HG02571 (cell line): Measurements from ENCODE around the gene ACER1.
"Not testable (repeated sequence)": the region's sequence is repeated elsewhere in the genome, so short reads cannot be mapped to it uniquely, and the experiment has no call there.

Experiments
- ATAC-seq: cut with Tn5 transposase; IDR thresholded peaks from one replicate; pipeline ENCODE4 v1.9.1; 2021; ENCODE audit warnings: mild to moderate bottlenecking, moderate library complexity; ENCODE audit not compliant: unreplicated experiment

ACER1 gene

DNA sequence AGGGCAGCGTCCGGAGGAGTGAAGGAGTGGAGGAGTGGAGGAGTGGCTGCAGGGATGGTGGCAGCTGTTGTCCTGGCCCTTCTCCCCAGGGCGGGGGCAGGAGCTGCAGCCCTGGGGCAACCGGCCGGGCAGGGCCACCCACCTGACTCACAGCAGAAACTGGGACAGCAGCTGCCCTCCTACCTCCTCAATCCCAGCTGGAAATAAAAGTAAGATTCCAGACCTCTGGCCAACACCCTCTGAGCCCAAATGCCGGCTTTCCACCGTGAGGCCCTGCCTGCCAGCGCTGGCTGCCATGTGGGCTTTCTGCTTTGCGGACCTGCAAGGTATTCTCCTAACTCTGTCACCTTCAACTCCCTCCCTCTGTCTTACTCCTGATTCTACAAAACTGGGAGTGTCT is 24.6 kb upstream of the ACER1 start:
- no peak for ATAC-seq

DNA sequence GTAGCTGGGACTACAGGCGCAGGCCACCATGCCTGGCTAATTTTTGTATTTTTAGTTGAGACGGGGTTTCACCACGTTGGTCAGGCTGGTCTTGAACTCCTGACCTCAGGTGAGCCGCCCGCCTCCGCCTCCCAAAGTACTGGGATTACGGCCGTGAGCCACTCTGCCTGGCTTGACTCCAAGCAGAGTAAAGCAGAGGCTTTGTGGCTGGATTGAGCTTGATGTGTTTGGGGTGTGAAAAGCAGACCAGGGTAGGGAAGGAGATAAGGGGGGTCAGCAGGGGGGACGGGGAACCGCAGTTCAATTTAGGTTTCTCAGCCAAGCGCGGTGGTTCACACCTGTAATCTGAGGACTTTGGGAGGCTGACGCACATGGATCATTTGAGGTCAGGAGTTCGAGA is 23.8 kb upstream of the ACER1 start:
- no peak for ATAC-seq

DNA sequence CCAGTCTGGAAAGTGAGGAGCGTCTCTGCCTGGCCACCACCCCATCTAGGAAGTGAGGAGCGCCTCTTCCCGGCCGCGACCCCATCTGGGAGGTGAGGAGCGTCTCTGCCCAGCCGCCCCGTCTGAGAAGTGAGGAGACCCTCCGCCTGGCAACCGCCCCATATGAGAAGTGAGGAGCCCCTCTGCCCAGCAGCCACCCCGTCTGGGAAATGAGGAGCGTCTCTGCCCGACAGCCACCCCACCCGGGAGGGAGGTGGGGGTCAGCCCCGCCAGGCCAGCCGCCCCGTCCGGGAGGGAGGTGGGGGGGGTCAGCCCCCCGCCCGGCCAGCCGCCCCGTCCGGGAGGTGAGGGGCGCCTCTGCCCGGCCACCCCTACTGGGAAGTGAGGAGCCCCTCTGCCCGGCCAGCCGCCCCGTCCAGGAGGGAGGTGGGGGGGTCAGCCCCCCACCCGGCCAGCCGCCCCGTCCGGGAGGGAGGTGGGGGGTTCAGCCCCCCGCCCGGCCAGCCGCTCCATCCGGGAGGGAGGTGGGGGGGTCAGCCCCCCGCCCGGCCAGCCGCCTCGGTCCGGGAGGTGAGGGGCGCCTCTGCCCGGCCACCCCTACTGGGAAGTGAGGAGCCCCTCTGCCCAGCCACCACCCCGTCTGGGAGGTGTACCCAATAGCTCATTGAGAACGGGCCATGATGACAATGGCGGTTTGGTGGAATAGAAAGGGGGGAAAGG is 22.1 kb upstream of the ACER1 start:
- not testable (repeated sequence) for ATAC-seq

DNA sequence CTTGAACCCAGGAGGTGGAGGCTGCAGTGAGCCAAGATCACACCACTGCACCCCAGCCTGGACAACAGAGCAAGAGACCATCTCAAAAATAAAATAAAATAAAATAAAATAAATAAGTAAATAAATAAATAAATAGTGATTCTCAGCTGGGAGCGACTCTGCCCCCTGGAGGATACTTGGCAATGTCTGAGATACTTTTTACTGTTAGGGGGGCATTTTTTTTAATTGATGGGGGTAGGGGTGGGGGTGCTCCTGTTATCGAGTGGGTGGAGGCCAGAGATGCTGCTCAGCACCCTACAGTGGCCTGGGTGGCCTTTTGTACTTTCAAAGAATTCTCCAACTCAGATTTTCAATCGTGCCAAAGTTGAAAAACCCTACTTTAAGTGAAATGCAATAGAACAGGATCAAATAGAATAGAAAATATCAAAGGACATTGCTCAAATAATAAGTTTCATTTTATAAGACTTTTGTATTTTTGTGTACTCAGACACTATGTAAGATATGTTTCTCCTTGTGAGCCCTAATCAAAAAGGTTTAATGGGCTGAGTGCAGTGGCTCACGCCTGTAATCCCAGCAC is 20.8 kb upstream of the ACER1 start:
- ATAC-seq = no peak

DNA sequence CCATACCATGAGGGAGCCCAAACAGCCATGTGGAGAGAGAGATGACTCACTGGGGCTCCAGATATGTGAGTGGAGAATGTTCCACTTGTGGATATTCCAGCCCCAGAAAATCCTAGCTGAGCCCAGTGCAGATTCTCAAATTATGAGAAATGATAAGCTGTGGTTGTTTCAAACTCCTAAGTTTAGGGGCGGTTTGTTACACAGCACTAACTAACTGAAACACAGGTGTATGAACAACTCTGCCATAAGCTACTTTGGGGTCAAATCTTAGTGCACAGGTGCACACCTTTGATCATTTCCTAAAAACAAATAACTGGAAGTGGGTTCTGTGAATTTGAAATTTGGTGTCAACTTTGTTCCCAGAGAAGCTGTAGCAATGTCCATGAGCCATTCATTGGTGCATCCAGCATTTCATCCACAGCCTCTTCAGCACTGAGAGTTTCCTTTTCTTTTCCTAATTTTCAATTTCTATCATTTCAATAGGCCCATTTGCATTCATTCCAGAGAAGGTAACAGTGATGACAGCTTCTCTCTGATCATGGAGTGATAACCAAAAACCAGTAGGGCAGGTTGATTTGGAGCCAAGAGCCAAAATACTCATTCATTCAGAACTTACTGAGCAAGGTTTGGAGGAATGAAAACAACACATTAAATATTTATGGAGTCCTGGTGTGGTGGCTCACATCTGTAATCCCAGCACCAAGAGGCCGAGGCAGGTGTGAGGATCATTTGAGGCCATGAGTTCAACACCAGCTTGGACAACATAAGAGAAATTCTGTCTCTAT is 19.2 kb upstream of the ACER1 start:
- no peak for ATAC-seq

DNA sequence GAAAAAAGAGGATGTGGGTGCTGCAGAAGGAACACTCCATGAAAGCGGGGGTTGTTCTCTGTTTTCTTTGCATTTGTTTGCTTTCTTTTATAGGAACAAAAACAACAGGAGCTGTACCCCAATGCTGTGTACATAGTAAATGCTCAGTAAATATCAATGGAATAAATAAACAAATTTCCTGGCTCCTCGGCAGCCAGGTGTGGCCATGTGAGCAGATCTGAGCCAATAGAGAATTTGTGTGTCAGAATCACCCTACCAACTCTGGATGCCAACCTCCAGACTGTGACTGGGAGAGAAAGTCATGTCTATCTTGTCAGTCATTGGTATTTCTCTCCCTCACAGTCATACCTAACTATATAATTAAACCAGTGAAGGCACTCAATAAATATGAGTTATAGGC is 17.3 kb upstream of the ACER1 start:
- ATAC-seq = no peak

DNA sequence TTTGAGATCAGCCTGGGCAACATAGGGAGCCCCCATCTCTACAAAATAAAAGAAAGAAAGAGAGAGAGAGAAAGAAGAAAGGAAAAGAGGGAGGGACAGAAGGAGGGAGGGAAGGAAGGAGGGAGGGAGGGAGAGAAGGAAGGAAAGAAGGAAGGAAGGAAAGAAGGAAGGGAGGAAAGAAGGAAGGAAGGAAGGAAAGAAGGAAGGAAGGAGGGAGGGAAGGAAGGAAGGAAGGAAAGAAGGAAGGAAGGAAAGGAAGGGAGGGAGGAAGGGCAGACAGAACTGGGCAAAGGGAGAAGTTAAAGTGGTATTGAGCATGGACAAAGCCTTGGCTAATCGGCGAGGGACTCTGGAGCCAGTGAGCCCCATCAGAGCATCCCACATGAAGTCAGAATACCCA is 15.9 kb upstream of the ACER1 start:
- not testable (repeated sequence) for ATAC-seq

DNA sequence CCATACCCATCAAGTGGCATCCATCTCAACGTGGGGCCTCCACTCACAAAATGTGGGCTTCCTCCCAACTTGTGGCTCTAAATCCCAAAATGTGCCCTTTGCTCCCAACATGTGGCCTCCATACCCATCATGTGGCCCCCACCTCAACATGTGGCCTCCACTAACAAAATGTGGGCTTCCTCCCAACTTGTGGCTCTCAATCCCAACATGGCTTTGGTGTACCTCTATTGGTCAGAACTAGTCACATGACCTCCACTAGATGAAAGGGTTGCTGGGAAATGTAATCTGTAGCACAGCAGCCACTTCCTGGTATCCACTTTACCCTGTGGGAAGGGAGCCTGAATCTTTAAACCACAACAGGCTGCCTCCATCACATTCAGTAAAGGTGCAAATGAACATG is 10.1 kb upstream of the ACER1 start:
- no peak for ATAC-seq

DNA sequence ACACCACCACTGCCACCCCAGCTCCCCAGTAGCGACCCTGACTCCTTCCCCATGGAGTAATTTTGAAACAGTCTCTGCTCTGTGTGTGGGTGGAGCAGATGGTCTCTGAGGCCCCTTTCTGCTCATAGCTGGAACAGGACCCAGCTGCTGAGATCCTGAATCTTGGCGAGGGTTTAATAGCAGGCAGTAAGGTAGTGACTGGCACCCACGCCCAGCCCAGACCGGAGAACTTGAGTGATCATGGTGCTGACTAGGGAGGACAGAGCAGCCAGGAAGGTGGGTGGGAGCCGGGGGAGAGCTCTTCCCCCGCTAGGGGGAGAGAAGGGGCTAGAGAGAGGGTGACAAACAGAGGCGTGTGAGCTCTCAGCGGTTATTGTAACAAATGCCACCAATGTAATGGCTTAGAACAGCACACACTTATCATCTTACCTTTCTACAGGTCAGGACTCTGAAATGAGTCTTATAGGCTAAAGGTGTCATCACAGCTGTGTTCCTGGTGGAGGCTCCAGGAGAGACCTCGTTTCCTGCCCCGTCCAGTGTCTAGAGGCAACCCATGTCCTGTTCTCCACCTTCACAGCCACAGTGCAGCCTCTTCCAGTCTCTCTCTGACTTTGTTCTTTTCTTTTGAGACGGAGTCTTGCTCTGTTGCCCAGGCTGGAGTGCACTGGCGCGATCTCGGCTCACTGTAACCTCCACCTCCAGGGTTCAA is 7.2 kb upstream of the ACER1 start:
- ATAC-seq = no peak

DNA sequence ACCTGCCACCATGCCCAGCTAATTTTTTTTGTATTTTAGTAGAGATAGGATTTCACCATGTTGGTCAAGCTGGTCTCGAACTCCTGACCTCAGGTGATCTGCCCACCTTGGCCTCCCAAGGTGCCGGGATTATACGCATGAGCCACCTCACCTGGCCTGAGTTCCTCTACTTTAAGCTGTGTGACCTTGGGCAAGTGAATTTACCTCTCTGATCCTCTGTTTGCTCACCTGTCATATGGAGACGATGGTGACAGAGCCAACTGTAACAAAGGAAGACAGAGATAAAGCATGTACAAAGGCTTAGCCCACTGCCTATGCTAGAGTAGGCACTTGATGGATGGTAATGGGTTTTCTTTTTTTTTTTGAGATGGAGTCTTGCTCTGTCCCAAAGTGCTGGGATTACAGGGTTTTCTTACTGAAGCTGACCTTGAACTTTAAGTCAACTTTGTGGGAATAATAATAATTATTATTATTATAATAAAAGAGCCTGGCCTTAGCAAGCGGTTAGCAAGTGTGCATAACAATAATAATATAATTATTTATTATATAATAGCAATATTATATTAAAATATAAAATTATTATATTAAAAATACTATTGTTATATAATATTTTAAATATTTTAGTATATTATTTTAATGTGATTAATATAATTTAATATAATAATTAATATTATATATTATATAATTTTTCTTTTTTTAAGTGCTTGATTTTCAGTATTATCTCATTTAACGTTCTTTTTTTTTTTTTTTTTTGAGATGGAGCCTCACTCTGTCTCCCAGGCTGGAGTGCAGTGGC is 1.3 kb upstream of the ACER1 start:
- no peak for ATAC-seq

DNA sequence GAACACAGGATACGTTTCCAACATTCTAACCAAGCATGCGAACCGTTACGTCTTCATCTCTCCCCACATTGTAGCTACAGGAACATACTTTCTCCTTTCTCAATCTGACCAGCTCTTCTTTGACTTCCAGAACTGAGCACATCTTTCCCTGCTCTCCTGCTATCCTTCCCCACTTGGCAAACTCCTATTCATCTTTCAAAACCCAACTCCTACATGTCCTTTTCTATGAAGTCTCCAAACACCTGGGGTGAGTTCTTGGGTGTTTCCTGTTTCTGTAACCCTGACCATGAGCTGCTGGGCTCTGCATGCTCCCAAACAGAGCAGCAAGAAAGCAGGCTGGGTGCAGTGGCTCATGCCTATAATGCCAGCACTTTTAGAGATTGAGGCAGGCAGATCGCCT is 6.6 kb downstream of the ACER1 start:
- ATAC-seq = no peak

DNA sequence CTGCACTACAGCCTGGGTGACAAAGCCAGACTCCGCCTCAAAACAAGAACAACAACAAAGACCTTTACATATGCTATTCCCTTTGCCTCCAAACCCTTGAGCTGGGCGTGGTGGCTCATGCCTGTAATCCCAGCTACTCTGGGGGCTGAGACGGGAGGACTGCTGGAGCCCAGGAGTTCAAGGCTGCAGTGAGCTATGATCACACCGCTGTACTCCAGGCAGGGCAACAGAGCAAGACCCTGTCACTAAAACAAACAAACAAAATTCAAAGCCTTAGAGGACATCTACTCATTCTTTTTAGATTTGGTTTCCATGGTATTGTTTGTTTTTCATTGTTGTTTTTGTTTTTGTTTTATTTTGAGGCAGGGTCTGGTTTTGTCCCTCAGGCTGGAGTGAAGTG is 7.8 kb downstream of the ACER1 start:
- ATAC-seq = no peak

DNA sequence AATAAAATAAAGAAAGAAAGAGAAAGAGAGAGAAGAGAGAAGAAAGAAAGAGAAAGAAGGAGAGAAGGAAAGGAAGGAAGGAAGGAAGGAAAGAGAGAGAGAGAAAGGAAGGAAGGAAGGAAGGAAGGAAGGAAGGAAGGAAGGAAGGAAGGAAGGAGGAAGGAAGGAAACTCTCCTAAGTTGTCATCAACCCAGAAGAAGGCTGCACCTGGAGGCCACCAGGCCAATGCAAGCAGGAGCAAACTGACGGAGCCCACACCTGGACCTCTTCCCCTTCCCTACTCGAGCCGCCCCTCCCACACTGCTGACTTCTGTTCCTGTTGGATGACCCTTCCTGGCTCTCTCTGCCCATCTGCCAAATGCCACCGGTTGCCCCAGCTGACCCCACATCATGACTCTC is 8.7 kb downstream of the ACER1 start:
- ATAC-seq = no peak

DNA sequence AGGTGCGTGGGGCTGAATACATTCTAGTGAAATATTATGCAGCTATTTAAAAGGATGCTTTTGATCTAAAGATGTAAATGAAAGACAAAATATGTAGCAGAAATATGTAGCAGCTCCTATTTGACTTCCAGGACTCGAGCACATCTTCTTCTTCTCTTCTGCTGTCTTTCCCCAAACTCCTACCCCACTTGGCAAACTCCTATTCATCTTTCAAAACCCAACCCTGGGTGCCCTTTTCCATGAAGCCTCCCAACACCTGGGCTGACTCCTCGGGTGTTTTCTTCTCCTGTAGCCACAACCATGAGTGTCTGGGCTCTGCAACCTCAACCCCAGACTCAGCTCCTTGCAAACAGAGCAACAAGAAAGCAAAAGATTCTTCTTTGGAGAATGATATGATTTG is 11.1 kb downstream of the ACER1 start:
- no peak for ATAC-seq

DNA sequence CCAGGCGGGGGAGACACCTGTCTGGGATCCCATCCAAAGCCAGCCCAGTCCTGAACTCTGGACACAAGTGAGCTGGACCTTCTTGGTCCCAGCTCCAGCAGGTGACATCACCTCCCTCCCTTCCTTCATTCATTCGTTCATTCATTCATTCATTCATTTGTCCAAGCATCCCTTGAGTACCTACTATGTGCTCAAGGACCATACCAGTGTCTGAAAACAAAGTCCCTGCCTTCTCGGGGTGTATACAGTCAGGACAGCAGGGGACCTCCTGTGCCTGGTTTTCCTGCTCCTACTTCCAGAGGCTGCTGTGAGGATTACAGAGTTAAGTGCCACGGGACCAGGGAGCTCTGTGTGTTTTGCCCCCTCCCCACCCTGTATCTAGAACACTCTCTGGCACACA is 14.0 kb downstream of the ACER1 start:
- no peak for ATAC-seq

DNA sequence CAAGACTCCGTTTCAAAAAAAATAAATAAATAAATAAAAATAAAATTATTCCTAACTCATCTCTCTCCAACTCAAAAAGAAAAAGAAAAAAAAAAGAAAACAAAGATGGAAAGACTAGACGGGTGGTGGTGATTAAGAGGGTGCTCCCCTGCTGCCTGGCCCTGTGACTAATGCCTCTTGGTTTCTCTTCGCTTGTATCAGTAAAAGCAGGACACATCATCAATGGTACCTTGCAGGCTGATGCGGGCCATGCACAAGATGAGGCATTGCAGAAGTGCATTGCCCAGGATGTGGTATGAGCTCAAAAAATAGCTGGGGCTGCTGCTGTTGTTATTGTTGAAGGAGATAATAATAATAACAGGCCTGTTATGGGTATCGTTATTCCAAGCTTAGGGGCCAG is 14.6 kb downstream of the ACER1 start:
- ATAC-seq = no peak

DNA sequence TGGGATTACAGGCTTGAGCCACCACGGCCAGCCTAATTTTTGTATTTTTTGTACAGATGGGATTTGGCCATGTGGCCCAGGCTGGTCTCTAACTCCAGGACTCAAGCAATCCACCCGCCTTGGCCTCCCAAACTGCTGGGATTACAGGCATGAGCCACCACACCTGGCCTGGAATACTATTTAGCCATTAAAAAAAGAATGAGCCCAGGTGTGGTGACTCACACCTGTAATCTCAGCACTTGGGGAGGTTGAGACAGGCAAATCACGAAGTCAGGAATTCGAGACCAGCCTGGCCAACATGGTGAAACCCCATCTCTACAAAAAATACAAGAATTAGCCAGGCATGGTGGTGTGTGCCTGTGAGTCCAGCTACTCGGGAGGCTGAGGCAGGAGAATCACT is 17.8 kb downstream of the ACER1 start:
- not testable (repeated sequence) for ATAC-seq

DNA sequence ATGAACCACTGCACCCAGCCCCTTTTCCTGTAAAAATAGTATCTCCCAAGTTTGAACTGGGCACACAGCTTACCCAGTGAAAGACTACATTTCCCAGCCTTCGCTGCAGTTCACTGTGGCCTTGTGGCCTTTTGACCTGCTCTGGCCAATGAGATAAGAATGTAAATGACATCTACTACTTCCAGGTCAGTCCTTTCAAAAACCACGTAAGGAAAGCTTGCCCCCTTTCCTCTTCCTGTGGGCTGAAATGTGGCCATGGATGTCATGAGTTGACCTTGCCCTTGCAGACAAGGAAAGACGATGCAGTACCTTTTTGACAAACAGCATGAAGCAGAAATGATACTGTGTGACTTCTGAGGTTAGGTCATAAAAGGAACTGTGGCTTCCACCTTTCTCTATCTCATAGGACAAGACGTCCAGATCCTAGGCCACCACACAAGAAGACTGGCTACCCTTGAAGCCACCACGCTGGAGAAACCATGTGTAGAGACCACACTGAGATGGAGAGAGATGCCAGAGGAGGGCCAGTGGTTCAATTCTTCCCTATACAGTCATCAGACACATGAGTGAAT is 19.9 kb downstream of the ACER1 start:
- ATAC-seq = no peak

DNA sequence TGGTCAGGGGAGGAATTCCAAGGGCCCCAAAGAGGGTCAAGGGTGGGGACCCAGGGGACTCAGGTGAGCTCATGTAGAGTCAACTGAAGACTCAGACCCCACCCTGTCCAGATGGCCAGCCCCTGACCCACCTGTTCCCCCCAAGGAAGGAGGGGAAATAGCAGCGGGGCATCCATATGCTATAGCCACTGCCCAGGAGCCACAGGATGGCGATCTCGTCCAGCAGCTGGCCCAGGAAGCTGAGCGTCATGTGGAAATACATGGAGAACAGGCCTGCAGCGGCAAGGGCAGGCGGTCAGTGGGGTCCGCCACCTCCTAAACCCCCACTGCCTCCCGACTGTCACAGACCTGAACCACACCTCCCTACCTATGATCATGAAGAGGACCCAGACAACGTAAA is 21.4 kb downstream of the ACER1 start:
- ATAC-seq = no peak

DNA sequence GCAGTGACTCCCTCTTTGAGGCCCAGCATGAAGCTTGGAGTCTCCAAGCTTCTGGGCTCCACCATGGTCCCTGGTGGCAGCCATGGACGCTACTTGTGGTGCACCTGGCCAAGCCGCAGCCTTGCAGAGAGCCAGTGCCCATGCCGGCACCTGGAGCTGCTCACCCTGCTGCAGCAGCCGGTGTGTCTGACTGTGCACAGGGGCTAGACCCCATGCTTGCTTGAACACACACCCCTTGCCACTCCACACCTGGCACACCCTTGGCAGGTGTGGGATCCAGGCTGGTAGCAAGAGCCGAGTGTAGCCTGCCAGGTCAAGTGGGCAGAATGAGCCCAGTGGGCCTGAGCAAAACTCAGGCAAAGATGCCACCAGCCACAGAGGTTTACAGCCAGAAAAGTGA is 35.0 kb downstream of the ACER1 start:
- no peak for ATAC-seq

DNA sequence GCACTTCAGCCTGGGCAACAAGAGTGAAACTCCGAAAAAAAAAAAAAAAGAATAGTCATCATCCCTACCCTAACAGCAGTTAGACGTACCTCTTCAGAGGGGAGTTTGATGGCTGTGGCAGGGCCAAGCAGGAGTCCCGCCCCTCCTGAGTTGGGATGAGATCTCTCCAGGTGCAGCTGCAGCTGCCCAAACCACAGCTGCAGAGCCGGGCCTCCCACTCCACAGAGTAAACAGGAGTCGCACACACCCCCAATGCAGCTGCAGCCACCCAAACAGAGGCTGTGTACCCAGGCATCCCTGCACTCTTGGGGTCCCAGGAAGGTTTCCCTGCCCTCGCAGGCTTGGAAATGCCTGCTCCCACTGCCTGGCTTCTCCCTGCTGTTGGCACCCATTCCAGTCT is 36.2 kb downstream of the ACER1 start:
- ATAC-seq = no peak
